ENCODE results near the gene DCAF17. TPM values are rescaled to one million over a fixed set of nuclear protein-coding genes. Genes with fewer than 3 reads are reported as not detected.

The DCAF17 gene
- total RNA-seq, 1 donor from 2014 or later: 23.1 TPM

DNA sequence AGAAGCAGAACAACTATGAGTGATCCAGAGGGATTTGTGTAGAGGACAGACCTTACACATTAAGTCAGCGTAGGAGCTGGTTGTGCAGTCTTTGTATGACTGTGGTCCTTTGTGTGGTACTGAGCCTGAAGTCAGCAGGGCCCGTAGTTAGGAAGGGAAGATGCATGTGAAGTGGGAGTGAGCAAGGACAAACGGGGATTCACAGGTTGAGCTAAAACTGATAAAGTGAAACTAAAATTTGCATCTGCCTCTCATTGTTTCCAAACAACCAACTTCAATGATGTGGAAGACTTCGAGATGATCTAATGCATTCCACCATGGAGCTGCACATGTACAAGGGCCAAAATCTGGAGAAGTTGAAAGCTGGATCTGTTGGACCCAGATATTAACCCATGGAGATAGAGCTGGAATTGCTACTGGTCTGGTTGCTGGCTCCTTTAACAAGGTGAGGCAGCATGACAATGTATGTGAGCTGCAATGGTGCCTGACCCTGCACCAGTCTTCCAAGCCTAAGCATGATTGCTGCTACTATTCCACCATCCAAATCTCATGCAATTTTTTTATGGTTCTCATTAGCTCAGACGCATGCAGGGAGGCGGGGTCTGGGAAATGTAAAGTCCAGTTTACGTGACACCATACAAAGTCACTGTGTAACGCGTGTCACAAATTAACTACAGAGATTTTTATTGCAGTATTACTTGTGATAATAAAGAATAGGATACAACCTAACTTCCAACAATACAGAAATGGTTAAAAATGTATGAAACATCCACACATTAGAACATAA, 76.1 kb downstream of the DCAF17 start:
- Mint-ChIP-seq H3K27me3 (no peaks in the 10 kb centered on the region), H3K27ac (no peak overlapping the region)
- ATAC-seq (ENCODE audit: low read depth): no peak

DNA sequence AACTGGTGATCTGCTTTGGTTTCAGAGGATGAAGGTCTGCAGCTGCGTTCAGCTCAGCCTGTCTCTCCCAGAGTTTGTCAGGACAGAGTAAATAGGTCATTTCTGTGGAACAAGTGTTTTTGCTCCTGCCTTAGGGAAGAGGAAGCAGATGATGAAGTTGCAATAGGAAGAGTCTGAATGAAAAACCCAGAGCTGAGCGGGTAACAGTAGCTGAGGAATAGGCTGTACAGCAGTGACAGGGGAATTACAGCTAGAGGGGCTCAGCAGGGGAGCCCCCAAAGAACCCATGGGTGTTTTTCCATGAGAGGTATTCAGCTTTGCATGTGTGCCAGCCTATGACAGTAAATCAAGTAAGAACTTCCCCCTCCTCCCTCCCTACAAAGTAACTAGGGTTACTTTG, 78.0 kb downstream of the DCAF17 start:
- H3K27me3 Mint-ChIP-seq: no peaks in the 10 kb centered on the region
- CTCF ChIA-PET: no interaction called here
- DNase-seq (no peak), ATAC-seq (ENCODE audit: low read depth) (peak; percentile 40)
- POLR2A ChIA-PET: no interaction called here
- H3K36me3 Mint-ChIP-seq (ENCODE audit: low read depth): no peaks in the 10 kb centered on the region
- peaks cover 13% of the 10 kb centered on the region for H3K4me1 Mint-ChIP-seq
- no peak overlapping the region for H3K27ac Mint-ChIP-seq
- H3K9me3 Mint-ChIP-seq: no peaks in the 10 kb centered on the region
- TF ChIP-seq, protein P1, sequence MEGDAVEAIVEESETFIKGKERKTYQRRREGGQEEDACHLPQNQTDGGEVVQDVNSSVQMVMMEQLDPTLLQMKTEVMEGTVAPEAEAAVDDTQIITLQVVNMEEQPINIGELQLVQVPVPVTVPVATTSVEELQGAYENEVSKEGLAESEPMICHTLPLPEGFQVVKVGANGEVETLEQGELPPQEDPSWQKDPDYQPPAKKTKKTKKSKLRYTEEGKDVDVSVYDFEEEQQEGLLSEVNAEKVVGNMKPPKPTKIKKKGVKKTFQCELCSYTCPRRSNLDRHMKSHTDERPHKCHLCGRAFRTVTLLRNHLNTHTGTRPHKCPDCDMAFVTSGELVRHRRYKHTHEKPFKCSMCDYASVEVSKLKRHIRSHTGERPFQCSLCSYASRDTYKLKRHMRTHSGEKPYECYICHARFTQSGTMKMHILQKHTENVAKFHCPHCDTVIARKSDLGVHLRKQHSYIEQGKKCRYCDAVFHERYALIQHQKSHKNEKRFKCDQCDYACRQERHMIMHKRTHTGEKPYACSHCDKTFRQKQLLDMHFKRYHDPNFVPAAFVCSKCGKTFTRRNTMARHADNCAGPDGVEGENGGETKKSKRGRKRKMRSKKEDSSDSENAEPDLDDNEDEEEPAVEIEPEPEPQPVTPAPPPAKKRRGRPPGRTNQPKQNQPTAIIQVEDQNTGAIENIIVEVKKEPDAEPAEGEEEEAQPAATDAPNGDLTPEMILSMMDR (IDR thresholded peaks at IDR 0.05): no peak
- H3K4me3 Mint-ChIP-seq: no peak overlapping the region
- intact Hi-C loops (cut with micrococcal nuclease): no loop called here

More for the DNA sequence above, 76.1 kb downstream of the DCAF17 start:
- POLR2A ChIA-PET: interaction anchor here (0.6 kb wide), 1 partner anchor 174 kb away, joined by 4 read pairs; no protein-coding TSS in a partner anchor
- no peaks in the 10 kb centered on the region for H3K9me3 Mint-ChIP-seq
- DNase-seq: no peak
- H3K4me1 Mint-ChIP-seq: peaks cover 13% of the 10 kb centered on the region
- intact Hi-C loops (cut with micrococcal nuclease): no loop called here
- TF ChIP-seq, protein P1 (IDR thresholded peaks at IDR 0.05): no peak
- no peaks in the 10 kb centered on the region for H3K36me3 Mint-ChIP-seq (ENCODE audit: low read depth)
- CTCF ChIA-PET: no interaction called here
- no peak overlapping the region for H3K4me3 Mint-ChIP-seq

DNA sequence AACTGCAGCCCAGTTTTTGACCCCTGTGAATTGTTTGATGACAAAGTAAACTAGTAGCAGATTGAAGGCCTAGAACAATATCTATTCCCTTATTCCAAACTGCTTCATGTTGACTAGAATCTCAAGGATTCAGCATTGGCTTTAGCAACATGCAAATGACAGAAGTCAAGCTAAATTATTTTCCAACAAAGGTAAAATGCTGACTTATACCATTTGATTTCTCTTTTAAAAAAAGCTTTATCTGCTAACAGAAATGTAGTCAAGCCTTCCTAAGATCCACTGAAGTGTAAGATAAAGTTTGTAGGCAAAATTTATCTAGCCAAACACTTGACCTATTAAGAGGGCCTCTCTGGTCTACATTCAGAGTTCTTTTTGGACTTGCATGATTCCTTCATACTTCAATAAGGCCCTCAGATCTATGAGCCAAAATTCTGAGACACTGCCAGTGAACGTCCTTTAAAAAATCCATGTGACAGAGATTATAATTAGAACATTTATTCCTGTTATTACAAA, 78.7 kb downstream of the DCAF17 start:
- TF ChIP-seq, protein P1 (IDR thresholded peaks at IDR 0.05): no peak
- intact Hi-C loops (cut with micrococcal nuclease): no loop called here
- Mint-ChIP-seq H3K36me3 (ENCODE audit: low read depth) (no peaks in the 10 kb centered on the region), H3K4me3 (no peak overlapping the region), H3K27ac (no peak overlapping the region), H3K9me3 (no peaks in the 10 kb centered on the region), H3K4me1 (peaks cover 13% of the 10 kb centered on the region), H3K27me3 (peaks cover 2% of the 10 kb centered on the region)
- no peak for ATAC-seq (ENCODE audit: low read depth)
- DNase-seq: no peak
- CTCF ChIA-PET: no interaction called here
- POLR2A ChIA-PET: no interaction called here

DNA sequence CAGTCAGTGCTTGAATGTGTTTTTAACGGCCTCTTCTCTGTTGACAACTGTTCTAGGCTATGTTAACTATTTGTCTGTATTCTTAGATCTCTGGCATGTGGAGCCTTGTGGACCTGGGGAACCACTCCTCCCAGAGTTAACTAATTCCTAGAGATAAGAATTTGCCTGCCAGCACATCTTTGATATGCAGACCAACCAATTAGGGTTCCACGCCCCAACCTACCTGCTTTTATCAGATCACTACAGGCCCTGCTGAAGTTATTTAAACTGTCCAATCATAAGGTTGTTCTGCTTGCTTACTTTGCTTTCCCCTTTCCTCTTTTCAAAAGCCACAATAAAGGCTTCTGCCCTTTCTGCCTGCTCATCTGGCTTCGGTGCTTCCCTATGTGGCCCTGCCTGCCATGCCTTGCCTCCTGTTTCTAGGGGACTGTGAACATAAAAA, 79.7 kb downstream of the DCAF17 start:
- H3K27me3 Mint-ChIP-seq: peaks cover 5% of the 10 kb centered on the region
- no peaks in the 10 kb centered on the region for H3K36me3 Mint-ChIP-seq (ENCODE audit: low read depth)
- intact Hi-C loops (cut with micrococcal nuclease): no loop called here
- H3K4me3 Mint-ChIP-seq: no peak overlapping the region
- H3K9me3 Mint-ChIP-seq: no peaks in the 10 kb centered on the region
- ATAC-seq (ENCODE audit: low read depth) (peak; percentile 21), DNase-seq (no peak)
- peaks cover 13% of the 10 kb centered on the region for H3K4me1 Mint-ChIP-seq
- ChIA-PET CTCF (no interaction called here), POLR2A (no interaction called here)
- TF ChIP-seq, protein P1 (IDR thresholded peaks at IDR 0.05): no peak
- H3K27ac Mint-ChIP-seq: no peak overlapping the region

DNA sequence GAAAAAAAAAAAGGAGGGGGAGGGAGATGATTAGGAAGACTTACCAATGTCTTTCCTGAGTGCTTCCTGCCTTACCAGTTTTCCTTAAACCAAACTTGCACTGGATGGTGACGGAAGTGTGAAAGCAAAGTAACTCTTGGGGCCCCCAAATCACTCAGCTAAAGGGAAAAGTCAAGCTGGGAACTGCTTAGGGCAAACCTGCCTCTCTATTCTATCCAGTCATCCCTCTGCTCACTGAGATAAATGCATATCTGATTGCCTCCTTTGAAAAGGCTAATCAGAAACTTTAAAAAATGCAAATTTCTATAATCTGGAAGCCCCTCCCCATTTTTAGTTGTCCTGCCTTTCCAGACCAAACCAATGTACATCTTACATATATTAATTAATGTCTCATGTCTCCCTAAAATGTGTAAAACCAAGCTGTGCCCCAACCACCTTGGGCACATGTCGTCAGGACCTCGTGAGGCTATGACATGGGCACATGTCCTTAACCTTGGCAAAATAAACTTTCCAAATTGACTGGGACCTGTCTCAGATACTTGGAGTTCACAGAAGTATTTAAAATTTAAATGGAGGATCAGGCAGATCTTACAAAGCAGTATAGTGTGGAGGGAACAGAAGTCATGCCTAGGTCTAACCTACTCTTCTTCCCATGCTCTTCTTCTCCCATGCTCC, 81.0 kb downstream of the DCAF17 start:
- intact Hi-C loops (cut with micrococcal nuclease): no loop called here
- Mint-ChIP-seq H3K36me3 (ENCODE audit: low read depth) (no peaks in the 10 kb centered on the region), H3K9me3 (no peaks in the 10 kb centered on the region), H3K27ac (no peak overlapping the region), H3K27me3 (peaks cover 16% of the 10 kb centered on the region), H3K4me1 (peaks cover 10% of the 10 kb centered on the region), H3K4me3 (no peak overlapping the region)
- DNase-seq (no peak), ATAC-seq (ENCODE audit: low read depth) (no peak)
- TF ChIP-seq, protein P1 (IDR thresholded peaks at IDR 0.05): no peak
- CTCF ChIA-PET: no interaction called here
- POLR2A ChIA-PET: no interaction called here
